ENCODE results near the gene TPRA1.
"Not testable (repeated sequence)": the region's sequence is repeated elsewhere in the genome, so short reads cannot be mapped to it uniquely, and the experiment has no call there.

Gene TPRA1

GRCh38 chr3:127615631-127616305 lies 25.2 kb upstream of the TPRA1 start:
- no peak for DNase-seq

- no peak for DNase-seq
Observed at GRCh38 chr3:127614928-127615589, 24.5 kb upstream of the TPRA1 start.

- DNase-seq, result no peak
Observed at GRCh38 chr3:127613406-127613805, 22.9 kb upstream of the TPRA1 start.

GRCh38 chr3:127612966-127613365 lies 22.4 kb upstream of the TPRA1 start:
- DNase-seq, result no peak

GRCh38 chr3:127611251-127611650 lies 20.7 kb upstream of the TPRA1 start:
- DNase-seq, result no peak

- DNase-seq, result no peak
Observed at GRCh38 chr3:127610105-127610504, 19.6 kb upstream of the TPRA1 start.

GRCh38 chr3:127608362-127608718 lies 17.8 kb upstream of the TPRA1 start:
- DNase-seq, result no peak

GRCh38 chr3:127607675-127608361 lies 17.3 kb upstream of the TPRA1 start:
- DNase-seq, result no peak

- DNase-seq, result no peak
Observed at GRCh38 chr3:127606981-127607595, 16.6 kb upstream of the TPRA1 start.

GRCh38 chr3:127606086-127606805 lies 15.7 kb upstream of the TPRA1 start:
- no peak for DNase-seq

GRCh38 chr3:127605547-127605946 lies 15.0 kb upstream of the TPRA1 start:
- DNase-seq, result not testable (repeated sequence)

- DNase-seq, result no peak
Observed at GRCh38 chr3:127604546-127605165, 14.1 kb upstream of the TPRA1 start.

GRCh38 chr3:127604035-127604434 lies 13.5 kb upstream of the TPRA1 start:
- DNase-seq, result no peak

GRCh38 chr3:127600749-127601456 lies 10.4 kb upstream of the TPRA1 start:
- no peak for DNase-seq

- no peak for DNase-seq
Observed at GRCh38 chr3:127598841-127599570, 8.5 kb upstream of the TPRA1 start.

GRCh38 chr3:127597020-127597771 lies 6.7 kb upstream of the TPRA1 start:
- no peak for DNase-seq

- DNase-seq, result no peak
Observed at GRCh38 chr3:127595303-127595702, 4.8 kb upstream of the TPRA1 start.

- DNase-seq, result no peak
Observed at GRCh38 chr3:127593178-127593577, 2.6 kb upstream of the TPRA1 start.

- DNase-seq, result peak; percentile 20
Observed at GRCh38 chr3:127590282-127590592, 296 bp downstream of the TPRA1 start.

GRCh38 chr3:127589600-127590281 lies 792 bp downstream of the TPRA1 start:
- DNase-seq, result no peak

Data from activated CD4-positive, alpha-beta T cell treated with anti-CD3 and anti-CD28 coated beads, Interleukin-2, amount 50 U/mL, for 16 hours (primary cell).